ENCODE measurements around the gene USP40.

The USP40 gene

GRCh38 chr2:233462826-233463470 is 103.6 kb downstream of the USP40 start:
- DNase-seq (ENCODE audit: low read depth in 2 of 3, low spot score in 2 of 3) = no peak

- no peak for DNase-seq (ENCODE audit: low read depth in 2 of 3, low spot score in 2 of 3)
These were observed 104.3 kb downstream of the USP40 start for GRCh38 chr2:233462202-233462785.

- no peak for DNase-seq (ENCODE audit: low read depth in 2 of 3, low spot score in 2 of 3)
These were observed 105.1 kb downstream of the USP40 start for GRCh38 chr2:233461481-233461891.

DNA sequence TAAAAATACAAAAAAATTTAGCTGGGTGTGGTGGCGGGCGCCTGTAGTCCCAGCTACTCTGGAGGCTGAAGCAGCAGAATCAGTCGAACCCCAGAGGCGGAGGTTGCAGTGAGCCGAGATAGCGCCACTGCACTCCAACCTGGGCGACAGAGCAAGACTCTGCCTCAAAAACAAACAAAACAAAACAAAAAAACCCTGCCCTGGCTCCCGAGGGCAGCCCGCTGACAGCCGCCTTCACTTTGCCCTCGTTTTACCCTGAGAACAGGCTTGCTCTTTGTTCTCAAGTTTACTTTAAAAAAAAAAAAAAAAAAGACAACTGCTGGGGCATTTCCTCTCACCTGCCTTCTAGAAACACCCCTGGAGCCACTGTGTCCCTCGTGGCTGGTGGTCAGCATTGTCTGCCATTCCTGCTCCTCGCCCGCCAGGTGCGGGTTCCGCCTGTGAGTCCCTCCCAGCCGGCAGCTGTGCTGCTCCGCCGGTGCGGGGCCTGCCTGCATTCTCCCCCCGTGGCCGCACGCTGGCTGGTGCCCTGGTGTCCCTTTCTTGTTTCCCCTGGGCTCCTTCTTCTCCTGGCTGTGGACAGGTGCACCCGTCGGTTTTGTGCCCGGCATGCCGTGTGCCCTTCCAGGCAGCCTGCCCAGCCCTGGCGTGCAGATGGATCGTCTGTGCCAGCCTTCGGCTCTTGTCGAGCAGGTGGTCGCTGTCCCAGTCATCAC is 105.7 kb downstream of the USP40 start:
- no peak for DNase-seq (ENCODE audit: low read depth in 2 of 3, low spot score in 2 of 3)

DNA sequence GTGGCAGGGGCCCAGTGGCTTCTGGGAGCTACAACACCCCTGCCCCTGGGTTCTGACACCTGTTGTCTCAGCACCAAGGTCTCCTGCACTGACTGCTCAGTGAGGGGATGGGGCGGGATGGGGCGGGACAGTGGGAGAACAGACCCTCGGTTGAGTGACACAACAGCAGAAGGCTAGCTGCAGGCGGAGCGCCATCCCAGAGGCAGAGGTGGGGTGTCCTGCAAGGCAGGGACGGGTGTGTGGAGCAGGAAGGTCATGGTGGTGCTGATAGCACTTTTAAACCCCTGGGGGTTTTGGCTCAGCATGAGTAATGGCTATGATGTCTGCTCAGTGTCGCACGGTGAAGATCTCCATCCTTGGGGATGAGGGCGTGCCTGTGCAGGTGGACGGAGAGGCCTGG is 107.2 kb downstream of the USP40 start:
- DNase-seq (ENCODE audit: low read depth in 2 of 3, low spot score in 2 of 3) = no peak

DNA sequence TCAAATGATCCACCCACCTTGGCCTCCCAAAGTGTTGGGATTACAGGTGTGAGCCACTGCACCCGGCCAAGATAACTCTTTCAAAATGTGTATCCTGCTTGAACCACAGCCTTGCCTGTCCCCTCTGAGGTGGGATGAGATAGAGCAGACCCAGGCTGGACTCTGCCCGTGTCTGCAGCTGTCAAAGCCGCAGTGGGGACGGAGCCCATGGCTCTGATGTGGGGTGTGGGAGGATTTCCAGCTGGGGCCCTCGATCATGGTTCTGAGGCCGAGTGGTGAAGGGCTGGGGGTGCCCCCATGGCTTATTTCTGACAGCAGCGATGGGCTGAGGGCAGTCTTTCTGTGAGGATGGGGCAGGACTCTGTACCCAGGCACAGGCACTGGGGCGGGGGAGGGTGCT is 107.8 kb downstream of the USP40 start:
- DNase-seq (ENCODE audit: low read depth in 2 of 3, low spot score in 2 of 3) = no peak

GRCh38 chr2:233458031-233458610 is 108.5 kb downstream of the USP40 start:
- DNase-seq (ENCODE audit: low read depth in 2 of 3, low spot score in 2 of 3) = no peak

DNA sequence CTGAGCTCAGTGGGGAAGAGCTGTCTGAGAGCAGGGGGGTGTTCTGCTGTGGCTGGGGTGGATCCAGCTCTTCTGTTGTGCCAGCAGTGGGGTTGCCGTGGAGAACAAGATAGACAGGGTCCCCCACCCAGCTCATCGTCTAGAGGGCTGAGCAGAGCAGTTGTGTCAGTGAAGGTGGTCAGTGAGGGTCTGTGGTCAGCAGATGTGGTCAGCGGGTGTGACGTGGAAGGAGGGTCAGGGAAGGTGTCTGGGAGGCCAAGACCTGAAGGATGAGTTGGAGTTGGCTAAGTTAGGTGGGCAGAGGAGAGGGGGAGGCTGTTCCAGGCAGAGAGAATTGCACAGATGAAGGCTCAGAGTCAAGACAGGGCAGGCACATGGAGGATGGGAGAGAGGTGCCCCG is 109.2 kb downstream of the USP40 start:
- no peak for DNase-seq (ENCODE audit: low read depth in 2 of 3, low spot score in 2 of 3)

GRCh38 chr2:233456934-233457333 is 109.6 kb downstream of the USP40 start:
- no peak for DNase-seq (ENCODE audit: low read depth in 2 of 3, low spot score in 2 of 3)

DNA sequence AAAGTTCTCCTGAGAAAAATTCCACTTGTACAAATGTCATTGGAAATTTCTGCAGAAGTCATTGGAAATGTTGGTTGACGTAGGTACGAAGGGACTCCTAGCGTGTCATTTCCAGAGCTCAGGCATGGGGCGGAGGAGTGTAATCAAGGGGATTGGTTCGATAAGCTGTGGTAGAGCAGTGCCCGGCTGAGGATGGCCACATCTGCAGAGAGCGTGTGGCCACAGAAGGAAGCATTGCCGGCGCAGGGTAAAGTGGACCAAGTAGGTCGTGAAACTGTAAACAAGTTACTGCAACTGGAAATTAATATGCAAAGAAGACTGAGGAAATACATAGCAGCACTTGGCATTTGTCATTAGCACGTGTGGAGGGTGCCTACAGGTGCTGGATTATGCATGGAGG is 110.5 kb downstream of the USP40 start:
- DNase-seq (ENCODE audit: low read depth in 2 of 3, low spot score in 2 of 3) = no peak

- DNase-seq (ENCODE audit: low read depth in 2 of 3, low spot score in 2 of 3) = no peak
These were observed 111.1 kb downstream of the USP40 start for GRCh38 chr2:233455491-233455890.

DNA sequence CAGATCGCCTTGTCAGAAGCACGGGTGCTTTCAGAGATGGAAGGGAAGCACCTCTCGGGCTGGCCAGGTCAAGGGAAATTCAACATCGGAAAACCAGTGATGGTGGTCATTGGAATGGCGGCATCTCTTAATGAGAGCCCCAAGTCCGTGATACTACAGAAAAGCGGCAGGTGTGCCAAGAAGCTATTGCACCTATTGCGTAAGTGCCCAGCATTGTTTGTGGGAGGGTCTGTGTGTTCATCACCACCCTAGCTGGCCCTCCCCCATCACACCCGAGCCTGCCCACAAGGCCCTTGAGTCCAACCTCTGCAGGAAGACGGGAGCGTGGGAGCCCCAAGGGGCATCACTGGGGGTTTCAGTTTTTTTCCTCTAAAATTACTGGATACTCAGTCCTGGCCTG is 111.6 kb downstream of the USP40 start:
- no peak for DNase-seq (ENCODE audit: low read depth in 2 of 3, low spot score in 2 of 3)

DNA sequence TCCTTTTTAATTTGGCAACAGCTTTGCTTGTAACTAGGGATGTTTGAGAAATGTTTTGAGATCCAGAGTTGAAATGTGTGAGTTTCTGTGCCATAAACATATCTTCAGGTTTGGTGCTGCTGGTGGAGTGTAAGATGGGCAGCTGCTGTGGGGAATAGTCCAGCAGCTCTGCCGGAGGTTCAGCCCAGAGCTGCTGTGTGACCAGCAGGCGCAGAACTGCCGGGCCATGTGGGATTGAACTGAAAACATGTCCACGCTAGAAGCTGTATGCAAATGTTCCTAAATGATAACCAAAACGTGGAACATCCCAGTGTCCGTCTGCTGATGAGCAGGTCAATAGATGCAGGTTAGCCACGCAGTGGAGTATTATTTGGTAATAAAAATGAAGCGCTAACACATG is 112.7 kb downstream of the USP40 start:
- DNase-seq (ENCODE audit: low read depth in 2 of 3, low spot score in 2 of 3) = no peak

- no peak for DNase-seq (ENCODE audit: low read depth in 2 of 3, low spot score in 2 of 3)
These were observed 113.3 kb downstream of the USP40 start for GRCh38 chr2:233453111-233453915.

DNA sequence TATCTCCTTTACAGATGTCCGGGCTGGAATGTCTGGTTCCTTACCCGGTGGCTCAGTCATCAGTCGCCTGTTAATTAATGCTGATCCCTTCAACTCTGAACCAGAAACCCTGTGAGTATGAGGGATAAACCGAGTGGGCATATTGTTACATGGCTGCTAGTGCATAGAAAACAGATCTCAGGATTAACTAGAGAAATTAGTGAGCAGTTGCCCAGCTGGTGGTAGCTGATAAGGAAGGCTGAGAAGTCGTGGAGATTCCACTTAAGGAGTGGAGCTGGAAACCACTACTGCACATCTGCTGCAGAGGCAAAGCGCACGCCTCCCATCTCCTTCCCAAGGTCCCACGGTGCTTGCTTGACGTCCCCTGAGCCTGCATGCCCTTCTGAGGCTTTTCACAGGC is 114.6 kb downstream of the USP40 start:
- DNase-seq (ENCODE audit: low read depth in 2 of 3, low spot score in 2 of 3) = no peak

DNA sequence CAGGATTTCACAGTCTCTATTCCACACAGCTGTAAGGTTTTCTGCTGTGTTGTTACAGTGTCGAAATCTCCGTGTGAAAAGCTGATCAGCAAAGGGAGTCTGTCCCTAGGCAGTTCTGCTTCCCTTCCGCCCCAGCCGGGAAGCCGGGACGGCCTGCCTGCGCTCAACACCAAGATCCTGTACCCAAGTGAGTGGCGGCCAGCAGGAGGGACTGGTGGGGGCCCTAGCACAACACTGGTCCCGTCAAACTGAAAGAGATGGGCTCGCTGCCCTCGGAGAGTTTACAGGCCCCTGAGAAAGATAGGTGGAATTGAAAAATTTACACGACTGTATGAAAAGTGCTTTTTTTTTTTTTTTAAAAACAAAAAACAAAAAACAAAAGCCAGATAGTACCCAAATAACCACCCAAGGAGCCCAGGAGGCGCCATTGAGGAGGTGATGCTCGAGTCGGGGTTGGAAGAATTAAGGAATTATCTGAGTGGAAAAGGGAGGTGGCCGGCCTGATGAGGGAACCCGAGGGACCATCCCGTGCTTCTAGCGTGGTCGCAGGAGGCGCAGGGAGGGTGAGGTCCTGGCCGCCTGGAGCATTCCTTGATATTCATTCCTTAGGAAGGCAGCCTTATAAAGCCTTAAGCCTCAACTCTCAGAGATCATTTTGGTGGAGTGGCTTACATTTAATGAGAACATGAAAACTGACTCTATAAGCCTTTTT is 115.6 kb downstream of the USP40 start:
- no peak for DNase-seq (ENCODE audit: low read depth in 2 of 3, low spot score in 2 of 3)

- no peak for DNase-seq (ENCODE audit: low read depth in 2 of 3, low spot score in 2 of 3)
These were observed 116.4 kb downstream of the USP40 start for GRCh38 chr2:233449921-233450863.

- DNase-seq (ENCODE audit: low read depth in 2 of 3, low spot score in 2 of 3) = no peak
These were observed 117.3 kb downstream of the USP40 start for GRCh38 chr2:233449081-233449901.

- no peak for DNase-seq (ENCODE audit: low read depth in 2 of 3, low spot score in 2 of 3)
These were observed 118.0 kb downstream of the USP40 start for GRCh38 chr2:233448575-233448974.

All from activated CD8-positive, alpha-beta memory T cell treated with anti-CD3 and anti-CD28 coated beads for 48 hours (primary cell).